GM18907 (cell line): ENCODE data around the gene KRT39.
"Not testable (repeated sequence)": the region's sequence is repeated elsewhere in the genome, so short reads cannot be mapped to it uniquely, and the experiment has no call there.

ENCODE experiments used
- ATAC-seq: cut with Tn5 transposase; IDR thresholded peaks from one replicate; pipeline ENCODE4 v1.9.1; 2021; ENCODE audit warnings: mild to moderate bottlenecking, moderate library complexity; ENCODE audit not compliant: unreplicated experiment

KRT39 gene

GRCh38 chr17:40966848-40967247 is at the start of gene KRT39:
Gene KRT39 (minus strand): TSS chr17:40966948. CDS start chr17:40966856, 92 bp downstream.
- ATAC-seq: no peak

GRCh38 chr17:41015454-41015853 is 48.7 kb upstream of the KRT39 start:
- ATAC-seq: no peak

GRCh38 chr17:41013606-41014005 is 46.9 kb upstream of the KRT39 start:
- no peak for ATAC-seq

GRCh38 chr17:41013181-41013580 is 46.4 kb upstream of the KRT39 start:
- no peak for ATAC-seq

GRCh38 chr17:41012326-41013120 is 45.8 kb upstream of the KRT39 start:
- no peak for ATAC-seq

GRCh38 chr17:41010441-41010840 is 43.7 kb upstream of the KRT39 start:
- no peak for ATAC-seq

GRCh38 chr17:41009936-41010335 is 43.2 kb upstream of the KRT39 start:
- no peak for ATAC-seq

GRCh38 chr17:41009301-41009760 is 42.6 kb upstream of the KRT39 start:
- no peak for ATAC-seq

GRCh38 chr17:41008811-41009210 is 42.1 kb upstream of the KRT39 start, which contains the start of gene KRTAP3-1:
Gene KRTAP3-1 (minus strand): TSS chr17:41009128. CDS start chr17:41009074, 54 bp downstream.
- ATAC-seq: no peak

GRCh38 chr17:41004397-41004796 is 37.6 kb upstream of the KRT39 start:
- ATAC-seq: no peak

- no peak for ATAC-seq
These were observed 37.2 kb upstream of the KRT39 start for GRCh38 chr17:41003926-41004325.

- ATAC-seq: no peak
These were observed 36.1 kb upstream of the KRT39 start for GRCh38 chr17:41002814-41003213.

GRCh38 chr17:41001795-41002194 is 35.0 kb upstream of the KRT39 start:
- ATAC-seq: no peak

GRCh38 chr17:40999563-40999962 is 32.8 kb upstream of the KRT39 start, which contains the start of gene KRTAP3-2:
Gene KRTAP3-2 (minus strand): TSS chr17:40999906. CDS start chr17:40999853, 53 bp downstream.
- ATAC-seq: not testable (repeated sequence)

GRCh38 chr17:40997361-40997760 is 30.6 kb upstream of the KRT39 start:
- ATAC-seq: no peak

- no peak for ATAC-seq
These were observed 30.1 kb upstream of the KRT39 start for GRCh38 chr17:40996829-40997228.

- ATAC-seq: no peak
These were observed 28.4 kb upstream of the KRT39 start for GRCh38 chr17:40995116-40995515.

GRCh38 chr17:40993839-40994238 is 27.1 kb upstream of the KRT39 start, which contains the start of gene KRTAP3-3:
Gene KRTAP3-3 (minus strand): TSS chr17:40994164. CDS start chr17:40994097, 67 bp downstream.
- no peak for ATAC-seq

GRCh38 chr17:40993084-40993483 is 26.3 kb upstream of the KRT39 start:
- no peak for ATAC-seq

GRCh38 chr17:40992666-40993065 is 25.9 kb upstream of the KRT39 start:
- ATAC-seq: no peak

- ATAC-seq: no peak
These were observed 20.2 kb upstream of the KRT39 start for GRCh38 chr17:40986920-40987319.

GRCh38 chr17:40984226-40984625 is 17.5 kb upstream of the KRT39 start, which contains the start of gene KRT40:
Gene KRT40 (minus strand): TSS chr17:40984326. CDS start chr17:40984273, 53 bp downstream.
- ATAC-seq: no peak
